Body of pancreas (tissue), 4 donors: ENCODE data around the gene JOSD1.

Experiments used
- POLR2A ChIP-seq, 3 donors: fragments of 450-650 bp; IDR thresholded peaks; one replicate each; pipeline ENCODE4 v1.6.1; 2016; ENCODE audit warnings: antibody characterized with exemption in 3 of 3, mild to moderate bottlenecking in 2 of 3
- TF ChIP-seq, protein P1 (sequence below), 7 experiments: fragments of 450-650 bp in 4 of 7; fragments of 200-600 bp in 3 of 7; sonication (generic) in 3 of 7; IDR thresholded peaks; one replicate each; pipeline ENCODE4 v1.5.1; 2016 to 2019; ENCODE audit warnings: antibody characterized with exemption in 7 of 7

DNA sequence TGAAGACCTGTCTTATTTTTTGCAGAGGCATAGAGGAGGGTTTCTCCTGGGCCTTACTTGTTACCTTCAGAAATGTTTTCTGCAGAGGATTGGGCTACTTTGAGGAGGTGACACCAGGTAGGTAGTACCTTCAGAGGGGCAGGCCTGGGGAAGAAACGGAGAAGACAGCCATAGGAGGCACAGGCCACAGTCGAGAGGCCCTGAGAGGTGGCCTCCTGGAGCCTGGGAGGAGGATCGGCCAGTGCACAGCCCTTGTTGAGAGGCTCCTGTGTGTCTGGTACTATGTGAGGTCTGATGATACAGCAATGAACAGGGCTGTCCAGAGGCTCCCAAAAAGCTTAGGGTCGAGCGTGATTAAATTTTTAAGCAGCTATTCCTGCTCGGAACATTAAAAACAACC is 16.5 kb upstream of the JOSD1 start:
- TF ChIP-seq, protein P1, sequence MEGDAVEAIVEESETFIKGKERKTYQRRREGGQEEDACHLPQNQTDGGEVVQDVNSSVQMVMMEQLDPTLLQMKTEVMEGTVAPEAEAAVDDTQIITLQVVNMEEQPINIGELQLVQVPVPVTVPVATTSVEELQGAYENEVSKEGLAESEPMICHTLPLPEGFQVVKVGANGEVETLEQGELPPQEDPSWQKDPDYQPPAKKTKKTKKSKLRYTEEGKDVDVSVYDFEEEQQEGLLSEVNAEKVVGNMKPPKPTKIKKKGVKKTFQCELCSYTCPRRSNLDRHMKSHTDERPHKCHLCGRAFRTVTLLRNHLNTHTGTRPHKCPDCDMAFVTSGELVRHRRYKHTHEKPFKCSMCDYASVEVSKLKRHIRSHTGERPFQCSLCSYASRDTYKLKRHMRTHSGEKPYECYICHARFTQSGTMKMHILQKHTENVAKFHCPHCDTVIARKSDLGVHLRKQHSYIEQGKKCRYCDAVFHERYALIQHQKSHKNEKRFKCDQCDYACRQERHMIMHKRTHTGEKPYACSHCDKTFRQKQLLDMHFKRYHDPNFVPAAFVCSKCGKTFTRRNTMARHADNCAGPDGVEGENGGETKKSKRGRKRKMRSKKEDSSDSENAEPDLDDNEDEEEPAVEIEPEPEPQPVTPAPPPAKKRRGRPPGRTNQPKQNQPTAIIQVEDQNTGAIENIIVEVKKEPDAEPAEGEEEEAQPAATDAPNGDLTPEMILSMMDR (IDR thresholded peaks at IDR 0.05): no peak
- TF ChIP-seq POLR2A (IDR thresholded peaks at IDR 0.05): no peak
